Osteoblast (primary cell): ENCODE results near the gene PPP1R3F. TPM values are rescaled to one million over a fixed set of nuclear protein-coding genes. Genes with fewer than 3 reads are reported as not detected.

ENCODE experiments used
- DNase-seq: peaks from one replicate; pipeline ENCODE4 v3.0.0; 2011; ENCODE audit warnings: low spot score, mixed read lengths; ENCODE audit not compliant: insufficient read length; ENCODE audit errors: missing footprints
- H2AFZ ChIP-seq: 2 replicates; pipeline ENCODE4 v1.6.0; 2011; ENCODE audit warnings: mild to moderate bottlenecking, low read length
- H3K27ac ChIP-seq: 2 replicates; pipeline ENCODE4 v1.5.1; 2011; ENCODE audit warnings: mild to moderate bottlenecking, low read depth, low read length, moderate library complexity
- H3K27me3 ChIP-seq: 2 replicates; pipeline ENCODE4 v1.6.0; 2012; ENCODE audit warnings: mild to moderate bottlenecking, control low read depth, inconsistent platforms, low read length, moderate library complexity; ENCODE audit not compliant: insufficient read depth
- H3K36me3 ChIP-seq: 2 replicates; pipeline ENCODE4 v1.5.1; 2011; ENCODE audit warnings: mild to moderate bottlenecking, low read length, control low read depth, moderate library complexity; ENCODE audit not compliant: insufficient read depth
- H3K4me1 ChIP-seq: 2 replicates; pipeline ENCODE4 v1.5.1; 2011; ENCODE audit warnings: mild to moderate bottlenecking, low read length, control low read depth, moderate library complexity; ENCODE audit not compliant: insufficient read depth
- H3K4me2 ChIP-seq: 2 replicates; pipeline ENCODE4 v1.6.0; 2011; ENCODE audit warnings: mild to moderate bottlenecking, low read length; ENCODE audit not compliant: insufficient read depth
- H3K4me3 ChIP-seq: fragments of 200-600 bp; sonication (generic); 3 replicates; pipeline ENCODE4 v1.5.1; 2012; ENCODE audit warnings: mild to moderate bottlenecking, low read length, inconsistent platforms; ENCODE audit not compliant: insufficient read depth
- H3K79me2 ChIP-seq: 2 replicates; pipeline ENCODE4 v1.6.0; 2012; ENCODE audit warnings: mild to moderate bottlenecking, low read length, control low read depth, inconsistent platforms; ENCODE audit not compliant: insufficient read depth
- H3K9me3 ChIP-seq: 2 replicates; pipeline ENCODE4 v1.5.1; 2011; ENCODE audit warnings: low read depth, low read length, control low read depth
- H4K20me1 ChIP-seq: 2 replicates; pipeline ENCODE4 v1.6.0; 2012; ENCODE audit warnings: mild to moderate bottlenecking, low read length, control low read depth; ENCODE audit not compliant: insufficient read depth
- total RNA-seq: library from RNA; depleted of rRNA; stranded (reverse); fragments of >200 nt; gene quantifications from 2 replicates; pipeline ENCODE4 v1.2.3, GENCODE V29; 2012
- TF ChIP-seq, protein P1 (sequence below): IDR thresholded peaks from 2 replicates; pipeline ENCODE4 v1.5.1; 2011; ENCODE audit warnings: mild to moderate bottlenecking, low read depth, low read length, moderate library complexity; ENCODE audit errors: extremely low read depth

The PPP1R3F gene
- total RNA-seq, 1 donor: 4.0 TPM

DNA sequence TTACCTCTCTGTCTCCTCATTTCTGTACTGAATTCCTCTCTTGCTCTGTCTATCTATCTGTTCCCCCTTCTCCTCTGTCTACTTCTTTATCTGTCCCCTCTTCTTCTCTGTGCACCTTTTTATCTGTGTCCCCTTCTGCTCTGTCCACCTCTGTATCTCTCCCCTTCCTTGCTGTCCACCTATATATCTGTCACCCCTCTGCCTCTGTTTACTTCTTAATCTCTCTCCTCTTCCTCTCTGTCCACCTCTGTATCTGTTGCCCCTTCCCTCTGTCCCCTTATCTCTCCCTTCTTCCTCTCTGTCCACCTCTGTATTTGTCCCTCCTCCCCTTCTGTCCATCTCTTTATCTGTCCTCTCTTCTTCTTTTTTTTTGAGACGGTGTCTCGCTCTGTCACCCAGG is 25.4 kb upstream of the PPP1R3F start:
- H3K36me3 ChIP-seq: peaks cover 6% of the 10 kb centered on the region
- TF ChIP-seq, protein P1, sequence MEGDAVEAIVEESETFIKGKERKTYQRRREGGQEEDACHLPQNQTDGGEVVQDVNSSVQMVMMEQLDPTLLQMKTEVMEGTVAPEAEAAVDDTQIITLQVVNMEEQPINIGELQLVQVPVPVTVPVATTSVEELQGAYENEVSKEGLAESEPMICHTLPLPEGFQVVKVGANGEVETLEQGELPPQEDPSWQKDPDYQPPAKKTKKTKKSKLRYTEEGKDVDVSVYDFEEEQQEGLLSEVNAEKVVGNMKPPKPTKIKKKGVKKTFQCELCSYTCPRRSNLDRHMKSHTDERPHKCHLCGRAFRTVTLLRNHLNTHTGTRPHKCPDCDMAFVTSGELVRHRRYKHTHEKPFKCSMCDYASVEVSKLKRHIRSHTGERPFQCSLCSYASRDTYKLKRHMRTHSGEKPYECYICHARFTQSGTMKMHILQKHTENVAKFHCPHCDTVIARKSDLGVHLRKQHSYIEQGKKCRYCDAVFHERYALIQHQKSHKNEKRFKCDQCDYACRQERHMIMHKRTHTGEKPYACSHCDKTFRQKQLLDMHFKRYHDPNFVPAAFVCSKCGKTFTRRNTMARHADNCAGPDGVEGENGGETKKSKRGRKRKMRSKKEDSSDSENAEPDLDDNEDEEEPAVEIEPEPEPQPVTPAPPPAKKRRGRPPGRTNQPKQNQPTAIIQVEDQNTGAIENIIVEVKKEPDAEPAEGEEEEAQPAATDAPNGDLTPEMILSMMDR: no peak
- H3K4me2 ChIP-seq: no peak overlapping the region
- H3K9me3 ChIP-seq: no peaks in the 10 kb centered on the region
- H4K20me1 ChIP-seq: no peaks in the 10 kb centered on the region
- no peak overlapping the region for H3K4me3 ChIP-seq
- DNase-seq: no peak
- H3K4me1 ChIP-seq: no peaks in the 10 kb centered on the region
- no peak overlapping the region for H2AFZ ChIP-seq
- no peak overlapping the region for H3K27ac ChIP-seq
- H3K27me3 ChIP-seq: no peaks in the 10 kb centered on the region
- H3K79me2 ChIP-seq: no peaks in the 10 kb centered on the region

DNA sequence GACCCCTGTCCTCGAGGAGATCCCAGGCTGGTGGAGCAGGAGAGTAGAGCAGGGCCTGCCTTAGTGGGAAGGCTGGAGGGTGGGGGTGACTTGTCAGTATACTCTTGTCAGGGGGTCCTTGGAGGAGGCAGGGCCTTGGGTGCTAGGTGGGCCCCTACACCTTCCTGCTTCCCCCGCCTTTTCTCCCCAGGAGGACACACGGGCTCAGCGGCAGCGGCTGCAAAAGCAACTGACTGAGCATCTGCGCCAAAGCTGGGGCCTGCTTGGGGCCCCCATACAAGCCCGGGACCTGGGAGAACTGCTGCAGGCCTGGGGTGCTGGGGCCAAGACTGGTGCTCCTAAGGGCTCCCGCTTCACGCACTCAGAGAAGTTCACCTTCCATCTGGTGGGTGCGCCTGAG is 23.1 kb upstream of the PPP1R3F start:
- Histone ChIP-seq H3K4me2 (no peak overlapping the region), H3K4me3 (no peak overlapping the region), H3K9me3 (no peaks in the 10 kb centered on the region), H3K27ac (no peak overlapping the region), H4K20me1 (no peaks in the 10 kb centered on the region), H3K36me3 (peaks cover 6% of the 10 kb centered on the region), H3K79me2 (no peaks in the 10 kb centered on the region), H3K27me3 (no peaks in the 10 kb centered on the region), H2AFZ (no peak overlapping the region), H3K4me1 (no peaks in the 10 kb centered on the region)
- TF ChIP-seq, protein P1: no peak
- peak; percentile 48 for DNase-seq

DNA sequence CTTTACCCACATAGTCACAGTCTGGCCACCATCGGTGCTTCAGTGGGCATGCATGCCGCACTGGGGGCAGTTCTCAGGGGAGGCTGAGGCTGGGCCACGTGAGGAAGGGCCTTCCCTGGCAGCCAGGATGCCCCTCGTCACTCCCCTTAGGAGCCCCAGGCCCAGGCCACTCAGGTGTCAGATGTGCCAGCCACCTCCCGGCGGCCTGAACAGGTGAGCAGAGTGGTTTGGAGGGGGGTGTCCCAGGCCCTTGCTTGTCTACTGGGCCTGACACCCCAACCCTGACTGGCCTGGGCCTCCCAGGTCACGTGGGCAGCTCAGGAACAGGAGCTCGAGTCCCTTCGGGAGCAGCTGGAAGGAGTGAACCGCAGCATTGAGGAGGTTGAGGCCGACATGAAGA is 22.2 kb upstream of the PPP1R3F start:
- no peak overlapping the region for H3K27ac ChIP-seq
- H3K4me3 ChIP-seq: no peak overlapping the region
- peaks cover 6% of the 10 kb centered on the region for H3K36me3 ChIP-seq
- no peak for DNase-seq
- H3K79me2 ChIP-seq: no peaks in the 10 kb centered on the region
- no peaks in the 10 kb centered on the region for H3K9me3 ChIP-seq
- H3K4me1 ChIP-seq: no peaks in the 10 kb centered on the region
- no peak overlapping the region for H3K4me2 ChIP-seq
- no peak overlapping the region for H2AFZ ChIP-seq
- TF ChIP-seq, protein P1: no peak
- no peaks in the 10 kb centered on the region for H4K20me1 ChIP-seq
- no peaks in the 10 kb centered on the region for H3K27me3 ChIP-seq

DNA sequence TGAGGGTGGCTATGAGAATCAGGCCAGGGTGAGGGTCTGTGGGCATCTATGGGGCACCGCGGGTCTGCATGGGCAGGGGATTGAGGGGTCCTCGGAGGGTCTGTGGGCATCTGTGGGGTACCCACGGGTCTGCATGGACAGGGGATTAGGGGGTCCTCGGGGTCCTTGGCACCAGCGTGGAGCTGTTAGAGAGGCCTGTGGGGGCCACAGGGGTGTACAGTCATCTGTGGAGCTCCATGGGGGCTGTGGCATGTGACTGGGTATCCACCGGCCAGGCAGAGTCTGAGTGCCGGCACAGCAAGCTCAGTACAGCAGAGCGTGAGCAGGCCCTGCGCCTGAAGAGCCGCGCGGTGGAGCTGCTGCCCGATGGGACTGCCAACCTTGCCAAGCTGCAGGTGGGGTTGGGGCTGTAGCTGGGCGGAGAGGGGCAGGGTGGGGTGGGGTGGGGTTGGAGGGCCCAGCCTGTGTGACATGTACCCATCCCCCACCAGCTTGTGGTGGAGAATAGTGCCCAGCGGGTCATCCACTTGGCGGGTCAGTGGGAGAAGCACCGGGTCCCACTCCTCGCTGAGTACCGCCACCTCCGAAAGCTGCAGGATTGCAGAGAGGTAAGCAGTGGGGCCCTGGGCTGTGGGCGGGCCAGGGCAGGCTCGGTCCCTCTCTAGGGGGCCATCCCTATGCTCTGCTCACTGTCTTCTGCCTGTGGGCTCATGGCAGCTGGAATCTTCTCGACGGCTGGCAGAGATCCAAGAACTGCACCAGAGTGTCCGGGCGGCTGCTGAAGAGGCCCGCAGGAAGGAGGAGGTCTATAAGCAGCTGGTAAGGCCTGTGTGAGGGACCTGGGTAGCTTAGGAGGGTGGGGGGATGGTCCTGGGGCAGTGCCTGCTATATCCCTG is 21.4 kb upstream of the PPP1R3F start:
- H3K4me2 ChIP-seq: no peak overlapping the region
- TF ChIP-seq, protein P1: no peak
- no peaks in the 10 kb centered on the region for H3K9me3 ChIP-seq
- no peak overlapping the region for H3K4me3 ChIP-seq
- H3K27ac ChIP-seq: no peak overlapping the region
- DNase-seq: peak; percentile 53
- H3K36me3 ChIP-seq: peaks cover 3% of the 10 kb centered on the region
- H3K4me1 ChIP-seq: no peaks in the 10 kb centered on the region
- no peaks in the 10 kb centered on the region for H3K79me2 ChIP-seq
- no peaks in the 10 kb centered on the region for H3K27me3 ChIP-seq
- H2AFZ ChIP-seq: no peak overlapping the region
- H4K20me1 ChIP-seq: no peaks in the 10 kb centered on the region
